ENCODE data around the gene MIER3.

Gene MIER3

DNA sequence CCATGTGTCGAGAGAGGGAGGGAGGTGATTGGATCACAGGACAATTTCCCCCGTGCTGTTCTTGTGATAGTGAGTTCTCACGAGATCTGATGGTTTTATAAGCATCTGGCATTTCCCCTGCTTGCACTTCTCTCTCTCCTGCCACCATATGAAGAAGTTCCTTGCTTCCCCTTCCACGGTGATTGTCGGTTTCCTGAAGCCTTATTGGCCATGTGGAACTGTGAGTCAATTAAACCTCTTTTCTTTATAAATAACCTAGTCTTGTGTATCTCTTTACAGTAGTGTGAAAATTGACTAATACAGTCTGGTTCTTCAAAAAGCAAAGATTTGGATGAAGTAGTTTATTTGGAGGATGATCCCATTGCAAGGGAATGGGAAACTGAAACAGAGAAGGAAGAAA, 11.3 kb upstream of the MIER3 start:
- Histone ChIP-seq H3K27ac (ENCODE audit: low read depth, low read length) (no peak overlapping the region), H3K4me3 (ENCODE audit: low read depth in 1 of 2, low read length in 2 of 2) (no peak overlapping the region), H3K9ac (ENCODE audit: low read depth in 1 of 2, low read length in 2 of 2) (no peak overlapping the region), H3K27me3 (ENCODE audit: control insufficient read depth in 1 of 2, insufficient read depth in 2 of 2, low read length in 2 of 2) (peaks cover 0 to 7% of the 10 kb centered on the region in 2 donors), H3K9me3 (ENCODE audit: control insufficient read depth in 1 of 2, low read length in 2 of 2) (no peaks in the 10 kb centered on the region), H3K4me1 (ENCODE audit: control insufficient read depth in 1 of 2, insufficient read depth in 2 of 2, low read length in 2 of 2) (peaks cover 10 to 14% of the 10 kb centered on the region in 2 donors), H3K36me3 (ENCODE audit: control insufficient read depth in 1 of 2, insufficient read depth in 2 of 2, low read length in 2 of 2) (no peaks in the 10 kb centered on the region)

DNA sequence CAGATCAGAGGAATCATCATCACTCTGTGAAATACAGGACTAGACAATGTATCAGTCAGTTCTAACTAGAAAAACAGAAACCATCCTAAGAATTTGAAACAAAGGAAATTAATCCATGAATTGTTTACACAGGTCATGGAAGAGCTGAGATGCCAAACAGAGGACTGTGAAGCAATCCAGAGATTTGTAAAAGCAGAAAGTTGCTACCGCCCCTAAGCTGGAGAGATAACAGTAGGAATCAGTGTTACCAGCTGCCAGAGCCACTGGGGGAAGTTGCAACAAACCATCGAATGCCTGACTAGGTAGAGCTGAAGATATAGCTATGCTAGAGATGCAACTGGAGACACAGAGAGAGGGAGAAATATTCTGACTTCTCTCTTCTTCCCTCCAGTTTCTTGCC, 10.4 kb upstream of the MIER3 start:
- Histone ChIP-seq H3K27ac (ENCODE audit: low read depth, low read length) (no peak overlapping the region), H3K27me3 (ENCODE audit: control insufficient read depth in 1 of 2, insufficient read depth in 2 of 2, low read length in 2 of 2) (peaks cover 0 to 5% of the 10 kb centered on the region in 2 donors), H3K9ac (ENCODE audit: low read depth in 1 of 2, low read length in 2 of 2) (no peak overlapping the region), H3K4me3 (ENCODE audit: low read depth in 1 of 2, low read length in 2 of 2) (no peak overlapping the region), H3K36me3 (ENCODE audit: control insufficient read depth in 1 of 2, insufficient read depth in 2 of 2, low read length in 2 of 2) (no peaks in the 10 kb centered on the region), H3K9me3 (ENCODE audit: control insufficient read depth in 1 of 2, low read length in 2 of 2) (no peaks in the 10 kb centered on the region), H3K4me1 (ENCODE audit: control insufficient read depth in 1 of 2, insufficient read depth in 2 of 2, low read length in 2 of 2) (peaks cover 10 to 20% of the 10 kb centered on the region in 2 donors)

DNA sequence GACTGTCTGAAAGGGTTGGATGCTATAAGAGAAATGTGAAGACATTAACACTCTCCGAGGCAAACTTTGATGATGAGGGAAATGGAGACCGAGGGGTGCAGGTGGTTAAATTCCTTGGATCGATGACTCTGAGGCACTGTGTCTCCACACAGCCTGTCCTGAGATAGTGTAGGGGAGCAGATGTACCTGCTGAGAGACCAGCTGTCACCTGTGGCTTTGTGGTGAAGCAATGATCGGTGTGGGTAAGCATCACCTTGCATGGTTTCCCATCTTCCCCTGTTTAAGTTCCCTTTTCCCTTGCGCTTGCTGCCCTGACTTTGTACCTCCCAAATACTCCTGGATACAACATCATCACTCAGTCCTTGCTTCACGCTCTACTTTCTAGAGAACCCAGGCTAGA, 9.8 kb upstream of the MIER3 start:
- H3K9ac ChIP-seq (ENCODE audit: low read depth in 1 of 2, low read length in 2 of 2), result no peak overlapping the region
- peaks cover 0 to 3% of the 10 kb centered on the region in 2 donors for H3K27me3 ChIP-seq (ENCODE audit: control insufficient read depth in 1 of 2, insufficient read depth in 2 of 2, low read length in 2 of 2)
- H3K27ac ChIP-seq (ENCODE audit: low read depth, low read length), result no peak overlapping the region
- peaks cover 10 to 20% of the 10 kb centered on the region in 2 donors for H3K4me1 ChIP-seq (ENCODE audit: control insufficient read depth in 1 of 2, insufficient read depth in 2 of 2, low read length in 2 of 2)
- no peaks in the 10 kb centered on the region for H3K36me3 ChIP-seq (ENCODE audit: control insufficient read depth in 1 of 2, insufficient read depth in 2 of 2, low read length in 2 of 2)
- H3K9me3 ChIP-seq (ENCODE audit: control insufficient read depth in 1 of 2, low read length in 2 of 2), result no peaks in the 10 kb centered on the region
- no peak overlapping the region for H3K4me3 ChIP-seq (ENCODE audit: low read depth in 1 of 2, low read length in 2 of 2)

DNA sequence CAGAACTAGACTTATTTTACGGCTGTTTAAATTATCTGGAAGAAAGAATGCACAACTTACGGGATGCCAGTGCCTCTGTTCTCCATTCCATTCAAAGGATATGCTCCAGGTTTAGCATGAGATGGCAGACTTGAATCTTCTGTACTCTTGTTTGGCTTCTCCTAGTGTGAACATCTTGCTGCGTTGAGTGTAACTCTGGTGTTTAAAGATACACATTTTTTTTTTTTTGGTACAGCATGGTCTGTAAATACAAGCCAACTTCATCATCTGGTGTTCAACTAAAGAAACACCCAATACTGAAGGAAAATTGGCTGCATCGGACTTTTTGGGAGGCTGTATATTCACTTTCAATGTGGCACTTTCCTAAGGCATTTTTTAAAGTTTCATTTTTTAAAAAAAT, 7.4 kb upstream of the MIER3 start:
- Histone ChIP-seq H3K4me3 (ENCODE audit: low read depth in 1 of 2, low read length in 2 of 2) (no peak overlapping the region), H3K9ac (ENCODE audit: low read depth in 1 of 2, low read length in 2 of 2) (no peak overlapping the region), H3K27ac (ENCODE audit: low read depth, low read length) (no peak overlapping the region), H3K36me3 (ENCODE audit: control insufficient read depth in 1 of 2, insufficient read depth in 2 of 2, low read length in 2 of 2) (no peaks in the 10 kb centered on the region), H3K4me1 (ENCODE audit: control insufficient read depth in 1 of 2, insufficient read depth in 2 of 2, low read length in 2 of 2) (peaks cover 5 to 14% of the 10 kb centered on the region in 2 donors), H3K27me3 (ENCODE audit: control insufficient read depth in 1 of 2, insufficient read depth in 2 of 2, low read length in 2 of 2) (peaks cover 0 to 3% of the 10 kb centered on the region in 2 donors), H3K9me3 (ENCODE audit: control insufficient read depth in 1 of 2, low read length in 2 of 2) (no peaks in the 10 kb centered on the region)

DNA sequence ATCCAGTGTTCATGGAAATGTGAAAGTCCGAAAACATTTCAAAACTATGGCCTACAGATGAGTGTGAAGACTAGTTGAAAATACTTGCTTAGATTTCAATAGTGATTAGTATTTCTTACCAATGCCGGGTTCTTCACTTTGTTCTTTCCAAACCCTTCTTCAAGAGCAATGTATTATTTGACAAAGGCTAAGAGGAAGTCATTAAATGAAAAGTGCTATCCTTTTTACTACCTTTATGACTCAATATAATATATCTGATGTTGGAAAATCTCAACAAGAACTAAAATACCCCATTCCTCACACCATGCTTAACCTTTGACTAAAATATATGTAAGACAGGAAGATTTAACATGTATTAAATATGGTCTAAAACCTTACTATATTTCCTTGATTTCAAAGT, 6.7 kb upstream of the MIER3 start:
- H3K27me3 ChIP-seq (ENCODE audit: control insufficient read depth in 1 of 2, insufficient read depth in 2 of 2, low read length in 2 of 2), result peaks cover 0 to 3% of the 10 kb centered on the region in 2 donors
- H3K9ac ChIP-seq (ENCODE audit: low read depth in 1 of 2, low read length in 2 of 2), result no peak overlapping the region
- peaks cover 0 to 14% of the 10 kb centered on the region in 2 donors for H3K4me1 ChIP-seq (ENCODE audit: control insufficient read depth in 1 of 2, insufficient read depth in 2 of 2, low read length in 2 of 2)
- no peak overlapping the region for H3K4me3 ChIP-seq (ENCODE audit: low read depth in 1 of 2, low read length in 2 of 2)
- no peak overlapping the region for H3K27ac ChIP-seq (ENCODE audit: low read depth, low read length)
- no peaks in the 10 kb centered on the region for H3K36me3 ChIP-seq (ENCODE audit: control insufficient read depth in 1 of 2, insufficient read depth in 2 of 2, low read length in 2 of 2)
- H3K9me3 ChIP-seq (ENCODE audit: control insufficient read depth in 1 of 2, low read length in 2 of 2), result no peaks in the 10 kb centered on the region

DNA sequence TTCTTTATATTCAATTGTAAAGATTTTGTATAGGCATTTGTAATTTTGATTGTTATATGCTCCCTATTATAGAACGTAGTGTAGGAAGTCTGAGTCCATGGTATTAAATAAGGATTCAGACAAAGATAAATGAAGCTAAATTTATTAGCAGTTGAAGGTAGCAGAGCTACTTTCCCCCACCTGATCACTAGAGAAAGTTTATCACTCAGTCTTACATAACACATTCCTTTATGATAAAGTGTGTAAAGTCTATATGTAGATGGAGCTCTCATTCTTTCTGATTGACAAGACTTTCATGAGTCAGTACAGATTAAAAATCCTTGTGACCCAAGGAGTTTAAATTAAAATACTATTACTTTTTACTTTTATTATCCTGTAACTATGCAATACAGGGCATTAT, 2.3 kb upstream of the MIER3 start:
- Histone ChIP-seq H3K9ac (ENCODE audit: low read depth in 1 of 2, low read length in 2 of 2) (no peak overlapping the region), H3K27ac (ENCODE audit: low read depth, low read length) (no peak overlapping the region), H3K36me3 (ENCODE audit: control insufficient read depth in 1 of 2, insufficient read depth in 2 of 2, low read length in 2 of 2) (no peaks in the 10 kb centered on the region), H3K4me1 (ENCODE audit: control insufficient read depth in 1 of 2, insufficient read depth in 2 of 2, low read length in 2 of 2) (peaks cover 18 to 21% of the 10 kb centered on the region in 2 donors), H3K9me3 (ENCODE audit: control insufficient read depth in 1 of 2, low read length in 2 of 2) (no peaks in the 10 kb centered on the region), H3K27me3 (ENCODE audit: control insufficient read depth in 1 of 2, insufficient read depth in 2 of 2, low read length in 2 of 2) (no peaks in the 10 kb centered on the region), H3K4me3 (ENCODE audit: low read depth in 1 of 2, low read length in 2 of 2) (no peak overlapping the region)

DNA sequence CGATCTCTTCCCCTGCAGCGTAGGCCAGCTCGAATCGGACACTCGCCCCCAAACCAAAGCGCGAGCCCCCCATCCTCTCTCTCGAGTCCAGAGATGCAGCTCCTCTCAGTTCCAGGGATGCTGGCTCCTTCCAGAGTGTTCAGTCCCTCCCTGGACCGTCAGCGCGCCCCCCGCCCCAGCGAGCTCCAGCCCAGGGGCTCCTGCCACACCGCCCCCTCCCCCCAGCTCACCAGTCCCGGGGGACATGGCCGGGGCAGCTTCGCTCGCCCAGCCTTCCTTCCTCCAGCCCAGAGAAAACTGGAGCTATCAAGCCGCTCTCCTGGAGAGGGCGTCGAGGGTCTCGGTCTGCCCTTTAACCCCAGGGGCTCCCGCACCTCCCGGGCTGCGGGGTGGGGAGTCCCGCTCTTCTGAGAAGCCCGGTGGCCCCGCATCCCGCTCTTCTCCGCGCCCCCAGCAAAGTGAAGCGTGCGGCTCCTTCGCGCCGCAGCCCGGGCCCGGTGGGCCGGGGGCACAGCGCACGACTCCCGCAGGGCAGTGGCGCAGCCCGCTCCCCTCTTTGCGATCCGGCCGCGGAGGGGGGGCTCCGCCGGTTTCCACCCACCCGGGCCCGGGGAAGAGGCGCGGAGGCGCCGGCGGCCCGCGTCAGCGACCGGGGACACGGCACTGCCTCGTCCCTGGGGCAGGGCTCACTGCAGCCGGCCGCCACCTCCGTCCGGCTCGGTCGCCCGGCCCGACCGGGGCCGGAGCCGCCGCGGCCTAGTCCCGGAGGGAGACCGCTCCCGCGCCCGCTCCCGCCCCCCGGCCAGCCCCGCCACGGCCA, 587 bp downstream of the MIER3 start:
- no peaks in the 10 kb centered on the region for H3K27me3 ChIP-seq (ENCODE audit: control insufficient read depth in 1 of 2, insufficient read depth in 2 of 2, low read length in 2 of 2)

DNA sequence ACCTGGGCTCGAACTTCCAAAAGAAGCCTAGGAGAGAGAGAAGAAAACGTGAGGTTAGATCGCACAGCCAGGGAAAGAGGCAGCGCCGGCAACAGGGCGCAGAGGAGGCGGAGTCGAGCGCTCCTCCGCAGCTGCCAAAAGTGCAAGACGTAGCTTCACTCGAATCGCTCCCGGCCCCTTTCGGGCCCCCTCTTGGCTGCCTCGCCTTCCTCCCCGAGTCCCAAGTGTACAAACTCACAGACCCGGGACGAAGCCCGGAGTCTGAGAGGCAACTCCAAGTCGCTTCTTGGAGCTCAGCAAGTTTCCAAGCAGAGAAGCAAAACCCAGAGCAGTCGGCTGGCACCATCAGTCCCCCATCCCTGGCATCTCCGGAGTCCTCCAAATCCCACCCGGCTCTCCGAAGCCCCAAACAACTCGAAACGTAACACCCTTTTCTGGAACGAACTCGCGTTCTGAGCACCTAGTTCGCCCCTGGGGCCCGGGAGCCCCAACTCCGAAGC, 1.2 kb downstream of the MIER3 start:
- H3K27me3 ChIP-seq (ENCODE audit: control insufficient read depth in 1 of 2, insufficient read depth in 2 of 2, low read length in 2 of 2), result no peaks in the 10 kb centered on the region
- H3K36me3 ChIP-seq (ENCODE audit: control insufficient read depth in 1 of 2, insufficient read depth in 2 of 2, low read length in 2 of 2), result peaks cover 0 to 6% of the 10 kb centered on the region in 2 donors
- H3K9ac ChIP-seq (ENCODE audit: low read depth in 1 of 2, low read length in 2 of 2), result peak overlapping the region; percentile 67
- no peak overlapping the region for H3K27ac ChIP-seq (ENCODE audit: low read depth, low read length)
- H3K9me3 ChIP-seq (ENCODE audit: control insufficient read depth in 1 of 2, low read length in 2 of 2), result no peaks in the 10 kb centered on the region
- peak overlapping the region; percentile 80 to 82 for H3K4me3 ChIP-seq (ENCODE audit: low read depth in 1 of 2, low read length in 2 of 2)
- H3K4me1 ChIP-seq (ENCODE audit: control insufficient read depth in 1 of 2, insufficient read depth in 2 of 2, low read length in 2 of 2), result peaks cover 16 to 18% of the 10 kb centered on the region in 2 donors

More for the DNA sequence above, 587 bp downstream of the MIER3 start:
- H3K4me1 ChIP-seq (ENCODE audit: control insufficient read depth in 1 of 2, insufficient read depth in 2 of 2, low read length in 2 of 2), result peaks cover 16 to 18% of the 10 kb centered on the region in 2 donors
- no peaks in the 10 kb centered on the region for H3K9me3 ChIP-seq (ENCODE audit: control insufficient read depth in 1 of 2, low read length in 2 of 2)
- peak overlapping the region; percentile 80 to 82 for H3K4me3 ChIP-seq (ENCODE audit: low read depth in 1 of 2, low read length in 2 of 2)
- H3K27ac ChIP-seq (ENCODE audit: low read depth, low read length), result peak overlapping the region; percentile 25
- H3K36me3 ChIP-seq (ENCODE audit: control insufficient read depth in 1 of 2, insufficient read depth in 2 of 2, low read length in 2 of 2), result no peaks in the 10 kb centered on the region
- peak overlapping the region; percentile 67 for H3K9ac ChIP-seq (ENCODE audit: low read depth in 1 of 2, low read length in 2 of 2)

DNA sequence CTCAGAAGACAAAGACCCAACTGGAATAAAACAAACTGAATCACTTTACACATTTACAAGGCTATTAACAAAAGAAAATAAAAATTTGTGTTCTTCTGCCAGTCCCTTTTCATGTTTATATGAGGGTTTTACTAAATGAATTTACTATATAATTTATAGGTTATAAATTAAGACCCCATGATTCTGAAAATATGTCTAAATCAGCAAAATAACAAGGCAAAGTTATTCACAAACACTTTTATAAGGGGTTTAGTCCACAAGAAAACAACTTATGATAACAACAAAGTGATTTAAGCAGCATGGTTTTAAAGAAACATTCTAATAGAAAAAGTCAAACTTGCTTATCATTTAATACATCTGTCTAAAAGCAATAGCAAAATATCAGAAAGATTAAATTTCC, 4.9 kb downstream of the MIER3 start:
- peaks cover 10 to 30% of the 10 kb centered on the region in 2 donors for H3K36me3 ChIP-seq (ENCODE audit: control insufficient read depth in 1 of 2, insufficient read depth in 2 of 2, low read length in 2 of 2)
- no peak overlapping the region for H3K9ac ChIP-seq (ENCODE audit: low read depth in 1 of 2, low read length in 2 of 2)
- H3K27me3 ChIP-seq (ENCODE audit: control insufficient read depth in 1 of 2, insufficient read depth in 2 of 2, low read length in 2 of 2), result no peaks in the 10 kb centered on the region
- peaks cover 9% of the 10 kb centered on the region in 2 donors for H3K4me1 ChIP-seq (ENCODE audit: control insufficient read depth in 1 of 2, insufficient read depth in 2 of 2, low read length in 2 of 2)
- H3K27ac ChIP-seq (ENCODE audit: low read depth, low read length), result no peak overlapping the region
- H3K9me3 ChIP-seq (ENCODE audit: control insufficient read depth in 1 of 2, low read length in 2 of 2), result no peaks in the 10 kb centered on the region
- no peak overlapping the region for H3K4me3 ChIP-seq (ENCODE audit: low read depth in 1 of 2, low read length in 2 of 2)

DNA sequence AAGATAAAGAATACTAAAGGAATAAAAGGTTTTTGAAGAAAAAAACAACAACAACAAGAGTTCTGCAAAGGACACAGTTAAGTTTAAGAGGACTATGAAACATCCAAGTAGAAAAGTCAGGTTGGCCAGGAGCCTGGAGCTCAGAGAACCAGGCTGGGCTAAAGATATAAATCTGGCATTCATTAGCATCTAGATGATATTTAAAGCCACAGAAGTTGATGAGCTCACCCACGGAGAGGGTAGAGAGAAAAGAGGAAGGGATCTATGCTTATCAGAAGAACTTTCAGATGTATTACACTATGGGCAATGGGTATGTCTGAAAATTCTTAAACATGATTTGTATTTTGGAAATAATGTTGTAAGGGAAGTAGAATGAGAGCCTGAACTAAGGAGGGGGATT, 9.9 kb downstream of the MIER3 start:
- Histone ChIP-seq H3K4me3 (ENCODE audit: low read depth in 1 of 2, low read length in 2 of 2) (no peak overlapping the region), H3K9me3 (ENCODE audit: control insufficient read depth in 1 of 2, low read length in 2 of 2) (no peaks in the 10 kb centered on the region), H3K4me1 (ENCODE audit: control insufficient read depth in 1 of 2, insufficient read depth in 2 of 2, low read length in 2 of 2) (no peaks in the 10 kb centered on the region), H3K9ac (ENCODE audit: low read depth in 1 of 2, low read length in 2 of 2) (no peak overlapping the region), H3K27me3 (ENCODE audit: control insufficient read depth in 1 of 2, insufficient read depth in 2 of 2, low read length in 2 of 2) (no peaks in the 10 kb centered on the region), H3K27ac (ENCODE audit: low read depth, low read length) (no peak overlapping the region), H3K36me3 (ENCODE audit: control insufficient read depth in 1 of 2, insufficient read depth in 2 of 2, low read length in 2 of 2) (peaks cover 26 to 70% of the 10 kb centered on the region in 2 donors)
